Mesodermal cell (in vitro differentiated cells): ENCODE measurements around the gene GPATCH1.
"Not testable (repeated sequence)": the region's sequence is repeated elsewhere in the genome, so short reads cannot be mapped to it uniquely, and the experiment has no call there.

Experiments
- H3K27ac ChIP-seq: 2 replicates; pipeline ENCODE4 v1.7.0; 2013; ENCODE audit warnings: mild to moderate bottlenecking, low read depth, low read length, moderate library complexity; ENCODE audit not compliant: severe bottlenecking
- H3K36me3 ChIP-seq: 2 replicates; pipeline ENCODE4 v1.7.1; 2013; ENCODE audit warnings: mild to moderate bottlenecking, low read length, moderate library complexity; ENCODE audit not compliant: control insufficient read depth, insufficient read depth
- H3K4me1 ChIP-seq: one replicate; pipeline ENCODE4 v1.7.1; 2013; ENCODE audit warnings: mild to moderate bottlenecking, low read length; ENCODE audit not compliant: insufficient read depth, control insufficient read depth, poor library complexity, severe bottlenecking
- H3K4me3 ChIP-seq: 2 replicates; pipeline ENCODE4 v1.7.0; 2013; ENCODE audit warnings: low read length, control low read depth, mild to moderate bottlenecking; ENCODE audit not compliant: insufficient read depth, poor library complexity, severe bottlenecking; ENCODE audit errors: extremely low read depth
- H3K9me3 ChIP-seq: 2 replicates; pipeline ENCODE4 v1.7.1; 2013; ENCODE audit warnings: mild to moderate bottlenecking, low read length, moderate library complexity; ENCODE audit not compliant: control insufficient read depth
- whole genome bisulfite sequencing, 2 experiments: methylation state at CpG; one replicate each; pipeline ENCODE4 v1.1.5; 2013; ENCODE audit warnings: missing lambda C conversion rate in 2 of 2; ENCODE audit not compliant: insufficient coverage in 2 of 2; 5-methylcytosine and 5-hydroxymethylcytosine counted together

Gene GPATCH1

GRCh38 chr19:33158365-33158764 is 77.4 kb downstream of the GPATCH1 start:
- Histone ChIP-seq H3K36me3 (no peaks in the 10 kb centered on the region), H3K9me3 (no peaks in the 10 kb centered on the region), H3K4me3 (no peak overlapping the region), H3K27ac (no peak overlapping the region), H3K4me1 (no peaks in the 10 kb centered on the region)
- no CpG with 5 or more reads among the region's 6 CpGs for WGBS, 2 experiments

DNA sequence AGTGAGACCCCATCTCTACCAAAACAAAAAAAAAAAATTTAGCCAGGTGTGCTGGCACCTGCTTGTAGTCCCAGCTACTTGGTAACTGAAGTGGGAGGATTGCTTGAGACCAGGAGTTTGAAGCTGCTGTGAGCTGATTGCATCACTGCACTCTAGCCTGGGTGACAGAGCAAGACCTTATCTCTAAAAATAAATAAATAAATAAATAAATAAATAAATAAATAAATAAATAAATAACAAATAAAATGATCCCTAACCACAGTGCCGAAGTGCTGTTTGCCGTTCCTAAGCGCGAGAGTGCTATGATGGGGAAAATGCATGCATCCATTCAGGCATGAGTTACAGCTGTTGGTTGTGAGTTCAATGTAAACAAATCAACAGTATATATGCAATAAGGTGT is 78.2 kb downstream of the GPATCH1 start:
- Histone ChIP-seq H3K27ac (no peak overlapping the region), H3K4me3 (no peak overlapping the region), H3K9me3 (no peaks in the 10 kb centered on the region), H3K36me3 (no peaks in the 10 kb centered on the region), H3K4me1 (no peaks in the 10 kb centered on the region)
- WGBS, 2 experiments: no CpG with 5 or more reads among the region's 4 CpGs

- Histone ChIP-seq H3K9me3 (no peaks in the 10 kb centered on the region), H3K27ac (no peak overlapping the region), H3K4me3 (no peak overlapping the region), H3K4me1 (no peaks in the 10 kb centered on the region), H3K36me3 (no peaks in the 10 kb centered on the region)
- WGBS, 2 experiments: 84 to 87% methylated on average over 6 to 8 of the region's 8 CpGs
Observed at GRCh38 chr19:33159893-33160292, 78.9 kb downstream of the GPATCH1 start.

GRCh38 chr19:33161201-33161600 is 80.2 kb downstream of the GPATCH1 start:
- Histone ChIP-seq H3K27ac (no peak overlapping the region), H3K9me3 (no peaks in the 10 kb centered on the region), H3K4me1 (no peaks in the 10 kb centered on the region), H3K4me3 (no peak overlapping the region), H3K36me3 (no peaks in the 10 kb centered on the region)
- WGBS, 2 experiments: 85 to 92% methylated on average over 4 of the region's 4 CpGs

- Histone ChIP-seq H3K27ac (no peak overlapping the region), H3K9me3 (no peaks in the 10 kb centered on the region), H3K4me1 (no peaks in the 10 kb centered on the region), H3K4me3 (no peak overlapping the region), H3K36me3 (no peaks in the 10 kb centered on the region)
- WGBS, 2 experiments: 95 to 100% methylated on average over 1 to 2 of the region's 6 CpGs
Observed at GRCh38 chr19:33163481-33163880, 82.5 kb downstream of the GPATCH1 start.

DNA sequence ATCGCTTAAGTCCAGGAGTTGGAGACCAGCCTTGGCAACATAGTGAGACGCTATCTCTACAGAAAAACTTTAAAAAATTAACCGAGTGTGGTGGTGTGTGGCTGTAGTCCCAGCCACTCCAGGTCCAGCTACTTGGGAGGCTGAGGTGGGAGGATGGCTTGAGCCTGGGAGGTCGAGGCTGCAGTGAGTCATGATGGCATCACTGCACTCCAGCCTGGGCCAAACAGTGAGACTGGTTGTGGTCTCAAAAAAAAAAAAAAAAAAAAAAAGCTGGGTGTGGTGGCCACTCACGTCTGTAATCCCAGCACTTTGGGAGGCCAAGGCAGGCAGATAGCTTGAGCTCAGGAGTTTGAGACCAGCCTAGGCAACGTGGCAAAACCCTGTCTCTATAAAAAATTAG is 85.1 kb downstream of the GPATCH1 start:
- 77 to 87% methylated on average over 4 to 5 of the region's 6 CpGs for WGBS, 2 experiments
- H3K36me3 ChIP-seq, H3K4me3 ChIP-seq, H3K4me1 ChIP-seq, H3K9me3 ChIP-seq, H3K27ac ChIP-seq: not testable (repeated sequence)

- no peaks in the 10 kb centered on the region for H3K9me3 ChIP-seq
- H3K4me1 ChIP-seq: no peaks in the 10 kb centered on the region
- 89 to 100% methylated on average over 1 of the region's 1 CpG for WGBS, 2 experiments
- H3K27ac ChIP-seq: no peak overlapping the region
- H3K4me3 ChIP-seq: no peak overlapping the region
- H3K36me3 ChIP-seq: no peaks in the 10 kb centered on the region
Observed at GRCh38 chr19:33167438-33167837, 86.5 kb downstream of the GPATCH1 start.

DNA sequence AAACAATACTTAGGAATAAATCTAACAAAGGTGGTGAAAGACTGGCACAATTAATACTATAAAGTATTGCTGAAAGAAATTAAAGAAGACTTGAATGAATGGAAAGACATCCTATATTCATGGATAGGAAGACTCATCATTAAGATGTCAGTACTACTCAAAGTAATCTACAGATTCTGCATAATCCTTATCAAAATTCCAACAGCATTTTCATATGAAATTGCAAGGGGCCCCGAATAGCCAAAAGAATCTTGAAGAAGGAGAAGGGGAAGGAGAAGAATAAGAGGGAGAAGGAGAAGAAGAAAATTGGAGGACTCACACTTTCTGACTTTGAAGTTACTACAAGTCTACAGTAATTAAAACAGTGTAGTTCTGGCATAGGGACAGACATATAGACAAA is 87.5 kb downstream of the GPATCH1 start:
- Histone ChIP-seq H3K9me3 (no peaks in the 10 kb centered on the region), H3K36me3 (no peaks in the 10 kb centered on the region), H3K4me3 (no peak overlapping the region), H3K4me1 (no peaks in the 10 kb centered on the region), H3K27ac (no peak overlapping the region)
- WGBS, 2 experiments: no CpG with 5 or more reads among the region's 1 CpG

DNA sequence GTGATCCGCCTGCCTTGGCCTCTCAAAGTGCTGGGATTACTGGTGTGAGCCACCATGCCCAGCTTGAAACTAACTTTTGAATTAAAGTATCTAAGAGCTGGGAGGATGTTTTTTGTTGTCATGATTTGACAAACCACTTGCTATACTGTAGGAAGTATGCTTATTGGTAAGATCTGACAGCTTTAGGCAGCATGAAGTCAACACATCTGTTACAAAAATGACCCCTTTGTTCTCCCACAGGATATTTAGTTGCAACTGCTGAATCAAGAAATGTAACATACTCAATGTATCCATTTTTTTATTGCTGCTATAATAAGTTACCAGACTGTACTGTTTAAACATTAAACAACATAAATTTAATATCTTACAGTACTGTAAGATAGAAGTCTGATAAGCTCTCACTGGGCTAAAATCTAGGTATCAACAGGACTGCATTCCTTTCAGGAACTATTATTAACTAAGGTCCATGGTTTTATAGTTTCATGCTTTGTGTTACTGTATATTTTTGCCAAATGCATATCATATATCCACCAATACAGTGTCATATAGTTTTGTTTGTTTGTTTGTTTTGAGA is 90.3 kb downstream of the GPATCH1 start:
- Histone ChIP-seq H3K4me1 (peaks cover 7% of the 10 kb centered on the region), H3K27ac (no peak overlapping the region), H3K9me3 (no peaks in the 10 kb centered on the region), H3K4me3 (no peak overlapping the region), H3K36me3 (no peaks in the 10 kb centered on the region)
- 83% methylated on average over 1 of the region's 1 CpG; no CpG with 5 or more reads in 1 of the 2 experiments for WGBS, 2 experiments

DNA sequence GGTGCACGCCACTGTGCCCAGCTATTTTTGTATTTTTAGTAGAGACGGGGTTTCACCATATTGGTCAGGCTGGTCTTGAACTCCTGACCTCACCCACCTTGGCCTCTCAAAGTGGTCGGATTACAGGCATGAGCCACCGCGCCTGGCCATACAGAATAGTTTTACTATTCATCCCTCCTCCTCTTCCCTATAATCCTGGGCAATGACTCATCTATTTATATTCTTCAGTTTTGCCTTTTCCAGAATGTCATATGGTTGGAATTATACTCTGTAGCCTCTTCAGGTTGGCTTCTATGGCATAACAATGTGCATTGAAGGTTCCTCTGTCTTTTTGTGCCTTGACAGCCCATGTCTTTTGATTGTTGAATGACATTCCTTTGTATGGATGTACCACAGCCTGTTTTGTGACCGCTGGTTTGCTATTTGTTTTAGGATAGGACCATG is 91.0 kb downstream of the GPATCH1 start:
- WGBS, 2 experiments: 96 to 98% methylated on average over 5 of the region's 6 CpGs
- Histone ChIP-seq H3K4me1 (peaks cover 7% of the 10 kb centered on the region), H3K27ac (no peak overlapping the region)

DNA sequence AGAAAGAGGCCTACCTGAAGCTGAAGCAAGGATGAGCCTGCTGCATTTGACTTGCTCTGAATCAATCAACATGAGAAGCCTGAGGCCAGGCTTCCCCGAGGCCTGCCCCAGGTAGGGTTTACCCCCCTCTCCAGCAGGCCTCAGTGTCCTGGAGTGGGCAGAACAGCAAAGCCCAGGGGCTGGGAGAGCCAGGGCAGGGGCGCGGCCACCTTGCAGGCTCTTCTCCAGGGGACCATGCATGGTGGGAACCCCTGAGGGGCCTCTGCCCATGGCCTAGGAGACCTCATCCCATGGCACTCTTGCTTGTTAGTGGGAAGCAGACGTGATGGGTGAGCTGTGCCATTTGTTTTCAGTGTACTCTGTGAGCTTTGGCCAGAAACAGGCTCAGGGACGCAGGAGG is 93.2 kb downstream of the GPATCH1 start:
- Histone ChIP-seq H3K27ac (no peak overlapping the region), H3K4me1 (peaks cover 7% of the 10 kb centered on the region), H3K4me3 (no peak overlapping the region), H3K36me3 (no peaks in the 10 kb centered on the region), H3K9me3 (no peaks in the 10 kb centered on the region)
- 90 to 100% methylated on average over 3 to 5 of the region's 5 CpGs for WGBS, 2 experiments

More for the DNA sequence above, 91.0 kb downstream of the GPATCH1 start:
- Histone ChIP-seq H3K9me3 (no peaks in the 10 kb centered on the region), H3K4me3 (no peak overlapping the region), H3K36me3 (no peaks in the 10 kb centered on the region)
